GM18951 (cell line): Measurements from ENCODE around the gene CXADR.
"Not testable (repeated sequence)": the region's sequence is repeated elsewhere in the genome, so short reads cannot be mapped to it uniquely, and the experiment has no call there.

Experiments used
- POLR2A ChIP-seq: IDR thresholded peaks from 4 replicates; pipeline ENCODE4 v1.6.1; 2011; ENCODE audit warnings: mild to moderate bottlenecking; ENCODE audit not compliant: insufficient read length, insufficient read depth; ENCODE audit errors: extremely low read depth
- in situ Hi-C: fragments of 300-500 bp; cut with MboI; formaldehyde crosslinking; loops from one replicate; pipeline ENCODE4 v1.12.0; 2022; ENCODE audit warnings: low sequenced_read_pairs, mixed read lengths, inconsistent platforms; ENCODE audit not compliant: unreplicated experiment

CXADR gene

GRCh38 chr21:17512253-17513213 lies at the start of gene CXADR:
Gene CXADR, plus strand, starts transcription at chr21:17513043. Its CDS starts 87 bp downstream, at chr21:17513130.
- no peak for TF ChIP-seq POLR2A
- in situ Hi-C loops: no loop called here

GRCh38 chr21:17466166-17466565 lies 46.7 kb upstream of the CXADR start:
- in situ Hi-C loops: no loop called here
- TF ChIP-seq POLR2A: no peak

- in situ Hi-C loops: no loop called here
- no peak for TF ChIP-seq POLR2A
These were observed 45.5 kb upstream of the CXADR start for GRCh38 chr21:17467392-17467791.

GRCh38 chr21:17467829-17468228 lies 45.0 kb upstream of the CXADR start:
- TF ChIP-seq POLR2A: no peak
- in situ Hi-C loops: no loop called here

GRCh38 chr21:17468698-17469097 lies 44.1 kb upstream of the CXADR start:
- TF ChIP-seq POLR2A: no peak
- in situ Hi-C loops: no loop called here

- no peak for TF ChIP-seq POLR2A
- in situ Hi-C loops: no loop called here
These were observed 43.1 kb upstream of the CXADR start for GRCh38 chr21:17469727-17470126.

GRCh38 chr21:17472182-17472581 lies 40.7 kb upstream of the CXADR start:
- no peak for TF ChIP-seq POLR2A
- in situ Hi-C loops: no loop called here

GRCh38 chr21:17472592-17473271 lies 40.1 kb upstream of the CXADR start:
- in situ Hi-C loops: no loop called here

GRCh38 chr21:17476006-17476405 lies 36.8 kb upstream of the CXADR start:
- in situ Hi-C loops: no loop called here
- no peak for TF ChIP-seq POLR2A

More at GRCh38 chr21:17472592-17473271, 40.1 kb upstream of the CXADR start:
- TF ChIP-seq POLR2A: no peak

- in situ Hi-C loops: not testable (repeated sequence)
These were observed 34.7 kb upstream of the CXADR start for GRCh38 chr21:17478156-17478555.

- in situ Hi-C loops: no loop called here
- no peak for TF ChIP-seq POLR2A
These were observed 33.2 kb upstream of the CXADR start for GRCh38 chr21:17479606-17480005.

- in situ Hi-C loops: no loop called here
- no peak for TF ChIP-seq POLR2A
These were observed 29.9 kb upstream of the CXADR start for GRCh38 chr21:17482928-17483327.

- in situ Hi-C loops: no loop called here
- TF ChIP-seq POLR2A: no peak
These were observed 24.2 kb upstream of the CXADR start for GRCh38 chr21:17488620-17489019.

- in situ Hi-C loops: not testable (repeated sequence)
These were observed 23.3 kb upstream of the CXADR start for GRCh38 chr21:17489565-17489964.
